ENCODE measurements around the gene GTF3C2.

Gene GTF3C2

DNA sequence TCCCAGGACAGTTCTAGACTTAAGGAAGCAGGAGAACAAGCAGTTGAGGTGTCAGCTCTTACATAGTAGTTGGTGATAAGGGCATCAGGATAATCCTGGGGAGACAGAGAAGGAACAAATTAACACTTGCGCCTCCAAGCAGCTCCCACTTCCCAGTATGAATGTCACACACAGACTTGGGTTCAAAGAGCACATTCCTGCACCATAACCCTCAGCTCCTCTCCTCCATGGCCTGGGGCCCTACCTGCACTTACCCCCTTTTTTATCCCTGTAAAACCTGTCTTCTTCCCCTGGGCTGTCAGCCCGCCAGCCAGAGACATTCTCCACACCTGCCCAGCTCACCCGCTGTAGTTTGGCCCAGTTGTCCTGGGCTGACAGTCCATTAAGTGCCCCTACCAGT lies 44.4 kb downstream of the GTF3C2 start:
- TF ChIP-seq, protein P1, sequence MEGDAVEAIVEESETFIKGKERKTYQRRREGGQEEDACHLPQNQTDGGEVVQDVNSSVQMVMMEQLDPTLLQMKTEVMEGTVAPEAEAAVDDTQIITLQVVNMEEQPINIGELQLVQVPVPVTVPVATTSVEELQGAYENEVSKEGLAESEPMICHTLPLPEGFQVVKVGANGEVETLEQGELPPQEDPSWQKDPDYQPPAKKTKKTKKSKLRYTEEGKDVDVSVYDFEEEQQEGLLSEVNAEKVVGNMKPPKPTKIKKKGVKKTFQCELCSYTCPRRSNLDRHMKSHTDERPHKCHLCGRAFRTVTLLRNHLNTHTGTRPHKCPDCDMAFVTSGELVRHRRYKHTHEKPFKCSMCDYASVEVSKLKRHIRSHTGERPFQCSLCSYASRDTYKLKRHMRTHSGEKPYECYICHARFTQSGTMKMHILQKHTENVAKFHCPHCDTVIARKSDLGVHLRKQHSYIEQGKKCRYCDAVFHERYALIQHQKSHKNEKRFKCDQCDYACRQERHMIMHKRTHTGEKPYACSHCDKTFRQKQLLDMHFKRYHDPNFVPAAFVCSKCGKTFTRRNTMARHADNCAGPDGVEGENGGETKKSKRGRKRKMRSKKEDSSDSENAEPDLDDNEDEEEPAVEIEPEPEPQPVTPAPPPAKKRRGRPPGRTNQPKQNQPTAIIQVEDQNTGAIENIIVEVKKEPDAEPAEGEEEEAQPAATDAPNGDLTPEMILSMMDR (IDR thresholded peaks at IDR 0.05), result no peak

DNA sequence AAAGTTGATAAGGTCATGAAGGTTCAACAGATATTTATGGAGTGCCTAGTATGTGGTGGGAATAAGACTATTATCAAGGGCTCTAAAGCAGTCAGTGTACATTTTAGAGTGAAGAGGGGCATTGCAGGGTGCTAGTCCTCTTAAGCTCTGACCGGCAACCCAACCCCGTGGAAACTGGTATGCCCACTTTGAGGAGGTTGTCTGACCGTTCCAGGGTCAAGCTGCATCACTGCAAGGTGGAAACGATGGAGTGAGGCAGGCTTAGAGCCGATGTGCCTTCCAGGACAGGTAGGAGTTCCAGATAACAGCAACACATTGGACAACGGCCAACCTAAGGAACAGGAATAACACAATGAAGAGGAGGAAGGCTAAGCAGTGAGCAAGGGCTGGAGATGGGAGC lies 46.9 kb downstream of the GTF3C2 start:
- TF ChIP-seq, protein P1 (IDR thresholded peaks at IDR 0.05), result no peak

DNA sequence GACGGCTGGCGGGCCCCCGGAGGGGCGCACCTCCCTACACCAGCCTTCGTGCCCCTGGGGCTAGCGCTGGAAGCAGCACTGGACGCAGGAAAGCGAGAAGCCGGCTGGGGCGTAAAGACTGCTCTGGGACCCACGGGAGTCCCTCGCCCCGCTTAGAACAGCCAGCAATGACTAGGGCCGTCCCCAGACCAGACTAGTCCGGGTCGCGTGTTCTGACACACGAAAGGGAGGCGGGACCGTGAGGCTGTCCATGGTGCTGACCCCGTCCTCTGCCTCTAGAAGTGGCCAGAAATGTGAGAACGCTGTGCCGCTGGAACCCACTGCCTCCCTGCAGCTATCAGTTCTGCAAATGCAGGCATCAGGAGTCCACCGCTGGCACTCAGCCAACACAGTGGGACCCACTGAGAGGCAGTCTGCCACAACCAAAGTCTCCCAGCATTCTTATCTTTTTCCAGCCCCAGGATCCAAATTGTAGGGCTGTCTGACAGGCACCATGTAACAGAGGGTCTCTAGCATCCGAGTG lies 48.1 kb downstream of the GTF3C2 start, which contains the start of gene UCN:
TSS of gene UCN (minus strand) at position 87 of the 523 bp plus-strand sequence. CDS start 550 bp downstream, outside the sequence.
- TF ChIP-seq, protein P1 (IDR thresholded peaks at IDR 0.05), result no peak

DNA sequence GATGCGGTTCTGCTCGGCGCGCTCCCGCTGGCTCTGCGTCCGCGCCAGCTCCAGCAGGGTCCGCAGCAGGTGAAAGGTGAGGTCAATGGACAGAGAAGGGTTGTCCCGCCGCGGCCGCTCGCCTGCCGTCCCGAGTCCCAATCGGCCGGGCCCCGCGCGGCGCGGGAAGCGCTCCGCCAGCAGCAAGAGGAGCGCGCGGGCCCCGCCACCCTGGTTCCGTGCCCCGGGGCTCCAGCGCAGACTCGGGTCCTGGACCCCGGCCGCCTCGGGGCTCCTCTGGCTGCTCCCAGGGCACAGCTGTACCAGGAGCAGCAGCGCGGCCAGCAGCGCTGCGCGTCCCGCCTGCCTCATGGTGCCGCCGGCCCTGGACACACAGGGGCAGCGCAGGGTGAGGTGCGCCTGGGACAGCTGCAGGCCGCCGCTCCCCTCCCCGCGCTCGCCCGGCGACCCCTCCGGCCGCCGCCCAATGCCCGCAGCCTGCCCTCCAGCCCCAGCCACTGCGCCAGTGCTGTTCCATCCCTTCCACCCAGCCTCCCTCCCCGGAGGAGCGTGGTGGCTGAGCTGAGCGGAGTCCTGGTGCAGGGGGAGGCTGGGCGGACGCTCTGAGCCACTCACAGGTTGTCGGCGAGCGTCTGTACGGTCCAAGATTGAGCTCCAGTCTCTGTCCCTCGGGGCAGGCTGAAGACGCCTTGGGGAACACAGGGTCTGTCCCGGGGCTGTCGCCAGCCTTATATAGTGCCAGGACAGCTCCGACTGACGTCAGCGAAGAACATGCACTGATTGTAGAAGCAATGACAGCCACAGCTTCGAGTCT lies 48.8 kb downstream of the GTF3C2 start:
- TF ChIP-seq, protein P1 (IDR thresholded peaks at IDR 0.05), result no peak

DNA sequence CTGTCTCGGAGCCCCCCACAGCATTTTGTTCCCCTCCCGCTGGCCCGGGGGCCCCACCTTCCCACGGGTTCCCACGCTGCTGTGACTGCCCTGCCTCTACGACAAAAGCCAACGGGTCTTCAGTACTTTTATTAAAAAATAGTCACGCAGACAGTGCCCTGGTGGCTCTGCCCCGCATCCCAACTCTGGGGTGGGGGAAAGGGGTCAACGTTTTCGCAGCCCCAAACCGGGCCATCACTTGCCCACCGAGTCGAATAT lies 49.3 kb downstream of the GTF3C2 start:
- TF ChIP-seq, protein P1 (IDR thresholded peaks at IDR 0.05), result no peak

DNA sequence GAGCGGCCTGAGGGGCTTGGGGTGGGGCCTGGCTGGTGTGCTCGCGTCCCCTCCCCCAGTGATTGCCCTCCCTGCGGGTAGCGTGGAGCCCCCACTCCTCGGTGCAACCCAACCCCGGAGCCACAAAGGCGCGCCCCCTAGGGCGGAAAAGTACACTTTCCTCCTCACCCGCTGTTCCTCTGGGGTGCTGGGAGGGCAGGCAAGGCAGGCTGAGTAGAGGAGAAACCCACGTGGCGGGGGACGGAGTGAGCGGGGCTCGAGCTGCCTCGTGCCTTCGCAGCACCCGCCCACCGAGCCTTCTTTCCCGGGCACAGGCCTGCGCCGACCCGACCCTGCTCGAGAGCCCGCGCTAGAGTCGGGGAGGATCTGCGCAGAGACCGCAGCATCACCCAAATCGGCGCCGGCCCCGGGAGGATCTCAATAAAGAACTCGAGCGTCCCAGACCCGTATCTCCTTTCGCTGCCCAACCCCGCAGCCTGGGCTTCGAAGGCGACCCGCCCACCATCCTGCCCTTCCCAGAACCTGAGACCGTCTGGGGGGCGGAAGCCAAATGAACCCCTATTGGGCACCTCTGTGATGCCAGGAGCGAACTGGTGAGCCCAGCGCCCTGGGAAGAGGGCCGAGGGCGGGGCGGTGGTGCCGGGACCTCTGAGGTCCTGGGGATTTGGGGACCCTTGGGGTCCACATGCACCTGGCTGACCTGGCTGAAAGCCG lies 49.8 kb downstream of the GTF3C2 start:
- TF ChIP-seq, protein P1 (IDR thresholded peaks at IDR 0.05), result no peak

DNA sequence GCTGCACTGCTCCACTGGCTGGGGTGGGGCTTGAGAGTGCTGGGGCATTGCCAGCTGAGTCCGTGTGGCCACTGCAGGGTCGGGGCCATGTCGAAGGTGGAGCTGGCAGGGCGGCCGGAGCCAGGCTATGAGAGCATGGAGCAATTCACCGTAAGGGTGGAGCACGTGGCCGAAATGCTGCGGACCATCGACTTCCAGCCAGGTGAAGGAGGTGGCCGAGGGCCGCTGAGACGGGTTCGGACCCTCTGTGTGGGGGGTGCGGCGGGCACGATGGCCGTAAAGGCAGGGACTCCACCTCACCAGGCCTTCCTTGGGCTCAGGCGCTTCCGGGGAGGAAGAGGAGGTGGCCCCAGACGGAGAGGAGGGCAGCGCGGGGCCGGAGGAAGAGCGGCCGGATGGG lies 50.4 kb downstream of the GTF3C2 start:
- TF ChIP-seq, protein P1 (IDR thresholded peaks at IDR 0.05), result no peak

All from LNCAP (cell line).